Ascending aorta (tissue), 2 donors: ENCODE measurements around the gene ATP6AP2. TPM values are rescaled to one million over a fixed set of nuclear protein-coding genes. Genes with fewer than 3 reads are reported as not detected.

Experiments
- DNase-seq, 2 donors: peaks; one replicate each; pipeline ENCODE4 v3.0.0-alpha.2; 2019; ENCODE audit warnings: low spot score in 2 of 2
- H3K27ac ChIP-seq, 2 donors: fragments of 200-600 bp; sonication (generic); one replicate each; pipeline ENCODE4 v1.5.1; 2016 to 2017; ENCODE audit warnings: mild to moderate bottlenecking in 1 of 2
- H3K27me3 ChIP-seq: fragments of 200-600 bp; sonication (generic); one replicate; pipeline ENCODE4 v1.5.1; 2017
- H3K36me3 ChIP-seq, 2 donors: fragments of 200-600 bp; sonication (generic); one replicate each; pipeline ENCODE4 v1.5.1; 2016
- H3K4me1 ChIP-seq, 2 donors: fragments of 200-600 bp; sonication (generic); one replicate each; pipeline ENCODE4 v1.5.1; 2016 to 2017; ENCODE audit warnings: mild to moderate bottlenecking in 1 of 2
- H3K4me3 ChIP-seq, 2 donors: fragments of 200-600 bp; sonication (generic); one replicate each; pipeline ENCODE4 v1.5.1; 2016 to 2017; ENCODE audit warnings: mild to moderate bottlenecking in 1 of 2
- H3K9me3 ChIP-seq, 2 donors: fragments of 200-600 bp; sonication (generic); one replicate each; pipeline ENCODE4 v1.5.1; 2016
- intact Hi-C: fragments of 100-400 bp; cut with DNase I; formaldehyde crosslinking; loops from one replicate; pipeline ENCODE4 v1.15.1; 2023
- total RNA-seq: library from RNA; depleted of rRNA; stranded (reverse); fragments of >200 nt; gene quantifications from one replicate; pipeline ENCODE4 v1.1.0, GENCODE V29; 2016
- TF ChIP-seq, protein P1 (sequence below), 3 experiments: fragments of 200-600 bp in 2 of 3; fragments of 450-650 bp in 1 of 3; sonication (generic) in 2 of 3; IDR thresholded peaks; one replicate each; pipeline ENCODE4 v1.5.1; 2016 to 2019; ENCODE audit warnings: antibody characterized with exemption in 3 of 3, mild to moderate bottlenecking in 1 of 3, moderate library complexity in 1 of 3

Gene ATP6AP2
- total RNA-seq, 1 donor from 2014 or later: 61.9 TPM

DNA sequence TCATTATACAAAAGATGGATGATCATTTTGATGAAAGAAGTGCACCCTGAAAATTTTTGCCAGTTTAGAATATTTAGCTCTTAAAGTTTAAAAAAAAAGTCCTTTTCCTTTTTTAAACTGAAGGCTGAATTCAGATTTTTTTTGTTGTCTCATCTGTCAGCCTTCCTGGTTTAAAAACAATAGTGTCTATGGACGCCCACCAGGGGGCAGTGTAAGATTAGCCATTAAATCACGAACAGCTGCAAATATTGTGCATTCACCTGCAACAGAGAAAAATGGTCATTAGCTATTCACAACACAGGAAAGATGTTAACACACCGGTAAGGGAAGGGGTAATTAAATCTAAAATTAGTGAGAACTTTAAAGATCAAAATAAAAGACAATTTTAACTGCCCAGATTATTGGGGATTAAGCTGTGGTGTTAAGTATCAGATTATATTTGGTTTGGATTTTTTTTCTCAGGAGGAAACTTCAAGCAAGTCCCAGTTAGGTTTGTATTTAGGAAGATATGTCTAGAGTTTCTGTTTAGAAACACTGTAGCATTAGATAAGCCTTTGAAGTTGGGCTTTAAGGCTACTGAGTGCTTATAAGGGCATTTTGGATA, 71.0 kb downstream of the ATP6AP2 start:
- no peak overlapping the region for H3K4me3 ChIP-seq
- no peaks in the 10 kb centered on the region for H3K27me3 ChIP-seq
- no peaks in the 10 kb centered on the region for H3K9me3 ChIP-seq
- intact Hi-C loops: loop anchor here (1.0 to 5.0 kb wide), 3 partner anchors 143 to 601 kb away; no protein-coding TSS in a partner anchor
- H3K27ac ChIP-seq: no peak overlapping the region
- H3K36me3 ChIP-seq: peaks cover 0 to 2% of the 10 kb centered on the region in 2 donors
- TF ChIP-seq, protein P1, sequence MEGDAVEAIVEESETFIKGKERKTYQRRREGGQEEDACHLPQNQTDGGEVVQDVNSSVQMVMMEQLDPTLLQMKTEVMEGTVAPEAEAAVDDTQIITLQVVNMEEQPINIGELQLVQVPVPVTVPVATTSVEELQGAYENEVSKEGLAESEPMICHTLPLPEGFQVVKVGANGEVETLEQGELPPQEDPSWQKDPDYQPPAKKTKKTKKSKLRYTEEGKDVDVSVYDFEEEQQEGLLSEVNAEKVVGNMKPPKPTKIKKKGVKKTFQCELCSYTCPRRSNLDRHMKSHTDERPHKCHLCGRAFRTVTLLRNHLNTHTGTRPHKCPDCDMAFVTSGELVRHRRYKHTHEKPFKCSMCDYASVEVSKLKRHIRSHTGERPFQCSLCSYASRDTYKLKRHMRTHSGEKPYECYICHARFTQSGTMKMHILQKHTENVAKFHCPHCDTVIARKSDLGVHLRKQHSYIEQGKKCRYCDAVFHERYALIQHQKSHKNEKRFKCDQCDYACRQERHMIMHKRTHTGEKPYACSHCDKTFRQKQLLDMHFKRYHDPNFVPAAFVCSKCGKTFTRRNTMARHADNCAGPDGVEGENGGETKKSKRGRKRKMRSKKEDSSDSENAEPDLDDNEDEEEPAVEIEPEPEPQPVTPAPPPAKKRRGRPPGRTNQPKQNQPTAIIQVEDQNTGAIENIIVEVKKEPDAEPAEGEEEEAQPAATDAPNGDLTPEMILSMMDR (IDR thresholded peaks at IDR 0.05): peak; percentile 77 to 85 (median 80)
- peaks cover 0 to 2% of the 10 kb centered on the region in 2 donors for H3K4me1 ChIP-seq
- DNase-seq: peak in 1 of 2 donors; percentile 85

DNA sequence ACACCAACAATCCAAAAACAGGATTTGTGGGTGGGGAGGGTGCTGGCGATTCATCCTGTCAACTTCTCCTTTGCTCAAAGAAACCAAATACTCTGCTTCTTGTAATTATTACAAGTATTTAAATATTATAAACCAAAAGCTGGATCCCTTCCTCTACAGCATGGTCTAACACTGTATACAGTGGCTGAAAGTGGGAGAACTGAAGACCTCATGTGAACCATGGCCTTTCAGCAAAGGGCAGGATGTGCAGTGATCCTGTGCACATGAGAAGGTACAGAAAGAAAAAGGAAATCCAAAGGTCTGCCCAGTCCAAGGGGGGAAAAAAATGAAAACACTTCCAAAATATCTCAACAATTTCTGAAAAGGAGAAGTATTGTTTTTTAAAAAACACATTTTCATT, 71.9 kb downstream of the ATP6AP2 start:
- peaks cover 0 to 9% of the 10 kb centered on the region in 2 donors for H3K36me3 ChIP-seq
- no peaks in the 10 kb centered on the region for H3K27me3 ChIP-seq
- no peak for DNase-seq
- peaks cover 0 to 2% of the 10 kb centered on the region in 2 donors for H3K4me1 ChIP-seq
- no peaks in the 10 kb centered on the region for H3K9me3 ChIP-seq
- H3K4me3 ChIP-seq: no peak overlapping the region
- intact Hi-C loops: loop anchor here (2.0 to 5.0 kb wide), 2 partner anchors 462 to 600 kb away; no protein-coding TSS in a partner anchor
- no peak overlapping the region for H3K27ac ChIP-seq
- TF ChIP-seq, protein P1 (IDR thresholded peaks at IDR 0.05): no peak

DNA sequence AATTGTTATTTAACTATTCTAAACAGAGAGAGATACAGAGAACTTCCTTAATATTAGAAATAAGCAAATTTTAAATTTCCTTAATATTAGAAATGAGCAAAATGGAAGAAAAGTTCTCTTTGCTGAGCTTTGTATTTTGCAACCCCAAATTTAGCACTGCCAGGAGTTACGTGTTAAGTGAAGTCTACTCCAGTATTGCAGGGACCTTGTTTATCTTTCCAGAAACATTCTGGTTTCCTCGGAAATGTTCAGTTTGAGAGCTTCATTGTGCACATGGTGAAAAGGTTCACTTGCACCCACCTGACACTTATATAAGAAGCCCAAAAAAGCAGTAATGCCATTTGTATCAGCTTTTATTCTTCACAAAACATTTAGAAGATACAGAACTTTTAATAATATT, 72.8 kb downstream of the ATP6AP2 start:
- no peak for DNase-seq
- H3K4me3 ChIP-seq: no peak overlapping the region
- no peaks in the 10 kb centered on the region for H3K4me1 ChIP-seq
- TF ChIP-seq, protein P1 (IDR thresholded peaks at IDR 0.05): no peak
- H3K27ac ChIP-seq: no peak overlapping the region
- no peaks in the 10 kb centered on the region for H3K9me3 ChIP-seq
- intact Hi-C loops: loop anchor here (2.0 to 5.0 kb wide), 2 partner anchors 461 to 599 kb away; no protein-coding TSS in a partner anchor
- H3K36me3 ChIP-seq: peaks cover 4 to 9% of the 10 kb centered on the region in 2 donors
- H3K27me3 ChIP-seq: no peaks in the 10 kb centered on the region

Other genes with a start within 250 kb of the ATP6AP2 start
- not detected for gene MPC1L, start 42.5 kb downstream of the ATP6AP2 start, total RNA-seq
- 11.9 TPM for gene CXorf38, start 66.6 kb downstream of the ATP6AP2 start, total RNA-seq
- gene MED14, start 154.6 kb downstream of the ATP6AP2 start, total RNA-seq: 10.5 TPM